ENCODE results near the gene TSSC4.
"Not testable (repeated sequence)": the region's sequence is repeated elsewhere in the genome, so short reads cannot be mapped to it uniquely, and the experiment has no call there.

The TSSC4 gene

DNA sequence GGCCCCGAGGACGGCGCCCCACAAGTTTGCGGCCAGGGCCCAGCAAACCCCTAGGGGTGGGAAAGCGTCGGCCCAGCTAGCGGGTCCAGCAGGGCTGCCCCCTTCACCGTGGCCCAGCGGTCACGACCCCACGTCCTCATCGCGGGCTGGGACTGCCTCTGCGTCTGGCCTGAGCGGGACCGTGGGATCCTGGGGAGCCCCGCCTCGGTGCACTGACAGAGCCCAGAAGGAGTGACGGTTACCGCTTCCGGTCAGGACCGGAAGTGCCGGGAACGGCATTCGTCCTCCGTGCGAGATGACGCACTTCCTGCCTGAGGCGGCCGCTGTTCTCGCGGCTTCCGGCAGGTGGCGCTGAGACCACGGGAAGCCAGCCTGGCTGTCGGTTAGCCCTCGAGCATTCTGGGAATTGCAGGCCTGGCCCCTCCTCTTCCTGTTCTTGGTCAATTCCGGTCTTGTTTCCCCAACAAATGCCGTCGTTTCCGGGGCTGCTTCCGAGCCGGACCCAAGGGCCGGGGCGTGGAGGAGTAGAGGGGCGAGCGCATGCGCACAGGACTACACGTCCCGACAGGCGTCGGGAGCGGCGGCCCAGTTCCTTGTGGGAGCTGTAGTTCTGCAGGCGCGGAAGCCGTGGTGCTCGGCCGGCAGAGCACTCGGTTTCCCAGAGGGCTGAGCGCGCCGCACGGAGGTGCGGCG, at the start of gene TSSC4:
TSS of gene TSSC4 (plus strand) at position 682 of the 693 bp plus-strand sequence. CDS start 1,884 bp downstream, outside the sequence.
- DNase-seq, result peak; percentile 97

DNA sequence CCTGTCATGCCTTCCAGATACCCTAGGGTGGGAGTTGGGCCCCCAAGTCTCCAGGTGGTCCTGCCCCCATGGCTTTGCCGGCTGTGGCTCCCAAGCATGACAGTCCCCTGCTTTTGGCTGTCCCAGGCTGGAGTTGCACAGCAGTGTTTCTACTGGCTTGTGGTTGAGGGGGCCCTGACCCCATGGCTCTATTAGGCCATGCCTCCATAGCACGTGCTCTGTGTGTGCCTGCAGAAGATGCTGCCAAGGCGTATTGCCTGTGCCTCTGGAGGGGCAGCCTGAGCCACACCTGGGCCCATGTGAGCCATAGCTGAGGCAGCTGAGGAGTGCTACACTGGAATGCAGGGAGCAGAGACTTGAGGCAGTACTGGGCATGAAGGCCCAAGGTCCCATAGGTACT, 48.8 kb upstream of the TSSC4 start:
- DNase-seq, result no peak

DNA sequence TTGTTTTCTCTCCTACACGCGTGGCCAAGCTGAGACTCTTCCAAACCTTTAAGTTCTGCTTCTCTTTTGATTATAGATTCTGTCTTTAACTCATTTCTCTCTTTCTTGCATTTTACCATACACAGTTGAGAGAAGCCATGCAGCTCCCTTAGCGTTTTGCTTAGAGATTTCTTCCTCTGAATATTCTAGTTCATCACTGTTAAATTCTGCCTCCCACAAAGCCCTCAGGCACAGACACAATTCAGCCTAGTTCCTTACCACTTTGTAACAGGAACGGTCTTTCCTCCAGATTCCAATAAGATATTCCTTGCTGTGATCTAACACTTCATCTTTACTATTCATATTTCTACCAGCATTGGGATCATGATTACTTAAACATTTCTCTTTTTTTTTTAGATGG, 48.1 kb upstream of the TSSC4 start:
- DNase-seq, result no peak

DNA sequence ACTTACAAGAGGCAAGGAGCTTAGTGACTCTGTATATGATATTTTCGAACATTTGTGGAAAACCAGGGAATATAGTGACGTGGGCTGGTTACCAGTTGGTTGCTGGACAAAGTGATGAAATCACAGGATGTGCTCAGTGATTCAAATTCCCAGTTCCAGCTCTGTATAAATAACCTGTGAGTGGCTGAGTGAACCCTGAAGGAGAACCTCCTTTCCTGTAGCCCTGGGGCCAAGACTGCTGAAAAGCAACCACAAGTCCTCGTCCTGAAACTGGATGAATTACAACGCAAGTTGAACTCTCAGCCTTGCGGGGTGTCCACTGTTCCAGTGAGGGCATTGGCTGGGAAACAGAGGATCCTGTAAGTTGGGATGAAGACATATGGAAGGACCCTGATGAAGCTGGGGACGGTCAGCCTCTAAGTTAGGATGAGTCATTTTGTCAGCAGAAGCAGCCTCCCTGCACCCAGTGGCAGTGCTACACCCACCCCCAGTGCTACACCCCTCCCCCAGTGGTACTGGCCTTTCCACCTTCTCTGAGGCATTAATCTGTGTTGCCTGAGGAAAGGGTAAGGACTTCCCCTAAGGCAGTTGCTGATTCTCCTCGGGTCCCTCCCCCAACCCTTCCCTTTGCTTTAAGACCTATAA, 45.4 kb upstream of the TSSC4 start:
- no peak for DNase-seq

DNA sequence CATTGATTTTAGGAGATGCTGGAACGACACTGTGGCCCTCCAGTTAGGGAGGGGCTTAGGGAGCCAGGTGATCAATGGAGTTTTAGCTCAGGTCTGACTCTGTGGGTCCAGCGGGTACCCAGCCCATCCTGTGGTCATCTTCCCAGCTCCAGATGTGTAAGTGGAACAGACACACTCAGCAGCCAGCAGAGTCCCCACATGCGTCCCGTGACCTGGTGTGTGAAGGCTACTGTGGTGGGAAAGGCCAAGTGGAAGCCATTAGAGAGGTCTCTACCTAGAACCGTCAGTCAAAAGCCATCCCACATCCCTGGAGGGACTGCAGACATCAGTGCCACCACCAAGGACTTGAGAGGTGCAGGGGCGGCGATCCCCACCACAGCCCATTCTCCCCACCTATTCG, 43.3 kb upstream of the TSSC4 start:
- no peak for DNase-seq

DNA sequence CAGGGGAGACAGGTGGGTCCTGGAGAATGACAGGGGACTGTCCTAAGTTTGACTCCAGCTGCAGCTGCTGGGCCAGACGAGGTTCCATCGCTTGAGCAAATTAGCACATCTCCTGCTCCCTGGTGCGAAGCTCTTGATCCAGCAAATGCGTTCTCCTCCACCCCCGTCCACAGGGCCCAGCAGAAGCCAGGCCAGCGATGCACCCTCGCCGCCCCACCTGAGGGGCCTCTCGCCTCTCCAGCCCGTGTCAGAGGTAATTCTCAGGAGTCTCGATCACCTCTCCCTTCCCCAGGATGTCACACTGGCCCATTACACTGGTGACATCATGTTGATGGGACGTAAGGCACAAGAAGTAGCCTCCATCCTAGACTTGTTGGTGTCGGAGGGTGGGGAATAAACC, 42.9 kb upstream of the TSSC4 start:
- not testable (repeated sequence) for DNase-seq

DNA sequence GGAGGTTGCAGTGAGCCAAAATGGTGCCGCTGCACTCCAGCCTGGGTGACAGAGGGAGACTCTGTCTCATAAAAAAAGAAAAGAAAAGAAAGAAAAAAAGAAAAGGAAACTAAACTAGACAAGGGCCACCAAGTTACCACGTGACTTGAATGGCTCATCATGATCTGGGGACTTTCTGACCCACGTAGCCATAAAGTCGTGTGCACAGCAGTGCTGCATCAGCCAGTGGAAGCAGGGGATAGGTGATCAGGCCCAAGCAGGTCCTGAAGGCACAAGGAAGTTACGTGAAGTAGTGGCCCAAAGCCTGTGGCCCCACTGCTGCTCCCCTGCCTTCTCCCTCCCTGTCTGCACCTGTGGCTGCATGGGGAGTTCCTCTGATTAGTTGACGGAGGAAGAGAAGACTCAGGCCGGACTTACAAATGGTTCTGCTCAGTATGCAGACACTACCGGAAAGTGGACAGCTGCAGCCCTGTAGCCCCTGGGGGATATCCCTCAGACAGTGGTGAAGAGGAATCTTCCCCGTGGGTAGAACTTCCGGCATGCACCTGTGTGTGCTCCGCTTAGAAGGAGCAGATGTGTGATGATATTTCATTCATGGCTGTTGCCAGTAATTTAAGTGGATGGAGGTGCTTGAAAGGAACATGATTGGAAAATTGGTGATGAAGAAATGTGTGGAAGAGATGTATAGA, 41.7 kb upstream of the TSSC4 start:
- DNase-seq, result no peak

DNA sequence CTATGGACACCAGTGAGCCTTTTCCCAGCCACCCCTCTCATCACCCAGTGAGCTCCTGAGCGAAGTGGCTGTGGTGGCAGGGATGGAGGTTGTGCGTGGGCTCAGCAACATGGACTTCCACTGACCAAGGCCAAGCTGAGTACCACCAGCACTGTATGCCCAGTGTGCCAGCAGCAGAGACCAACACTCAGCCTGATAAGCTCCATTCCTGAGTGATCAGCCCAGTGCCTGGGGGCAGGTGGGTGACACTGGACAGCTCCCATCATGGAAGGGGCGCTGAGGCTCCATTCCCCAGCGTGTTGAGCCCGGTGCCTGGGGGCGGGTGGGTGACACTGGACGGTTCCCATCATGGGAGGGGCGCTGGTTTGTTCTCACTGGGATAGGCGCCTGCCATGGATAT, 41.0 kb upstream of the TSSC4 start:
- no peak for DNase-seq

DNA sequence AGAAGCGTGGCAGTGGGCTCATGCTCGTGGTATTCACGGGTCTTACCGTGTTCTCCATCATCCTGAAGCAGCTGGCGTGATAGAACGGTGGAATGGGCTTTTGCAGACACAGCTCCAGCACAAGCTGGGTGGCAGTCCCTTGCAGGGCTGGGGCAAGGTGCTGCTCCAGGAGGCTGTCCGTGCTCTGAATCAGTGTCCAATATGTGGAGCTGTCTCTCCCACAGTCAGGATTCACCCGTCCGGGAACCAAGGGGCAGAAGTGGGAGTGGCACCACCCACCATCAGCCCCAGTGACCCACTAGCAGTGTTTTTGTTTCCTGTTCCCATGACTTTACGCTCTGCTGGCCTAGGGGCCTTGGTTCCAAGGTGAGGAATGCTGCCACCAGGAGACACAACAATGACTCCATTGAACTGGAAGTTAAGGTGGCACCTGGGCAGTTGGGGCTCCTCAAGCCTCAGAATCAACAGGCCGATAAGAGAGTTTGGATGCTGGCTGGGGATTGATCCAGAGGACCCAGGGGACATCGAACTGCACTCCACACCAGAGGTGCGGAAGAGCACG, 40.4 kb upstream of the TSSC4 start:
- DNase-seq, result no peak

DNA sequence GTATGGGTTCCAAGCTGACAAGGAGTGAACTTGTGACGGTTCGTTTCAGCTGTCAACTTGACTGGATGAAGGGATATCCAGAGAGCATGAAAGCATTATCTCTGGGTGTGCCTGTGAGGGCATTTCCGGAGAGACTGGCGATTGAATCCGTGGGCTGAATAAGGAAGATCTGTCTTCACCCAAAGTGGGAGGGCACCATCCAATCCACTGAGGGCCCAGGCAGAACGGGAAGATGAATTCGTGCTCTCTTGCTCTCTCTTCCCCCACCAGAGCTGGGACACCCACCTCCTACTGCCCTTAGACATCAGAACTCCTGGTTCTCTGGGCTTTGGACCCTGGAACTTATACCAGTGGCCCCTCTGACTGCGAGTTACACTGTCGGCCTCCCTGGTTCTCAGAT, 39.0 kb upstream of the TSSC4 start:
- DNase-seq, result no peak

DNA sequence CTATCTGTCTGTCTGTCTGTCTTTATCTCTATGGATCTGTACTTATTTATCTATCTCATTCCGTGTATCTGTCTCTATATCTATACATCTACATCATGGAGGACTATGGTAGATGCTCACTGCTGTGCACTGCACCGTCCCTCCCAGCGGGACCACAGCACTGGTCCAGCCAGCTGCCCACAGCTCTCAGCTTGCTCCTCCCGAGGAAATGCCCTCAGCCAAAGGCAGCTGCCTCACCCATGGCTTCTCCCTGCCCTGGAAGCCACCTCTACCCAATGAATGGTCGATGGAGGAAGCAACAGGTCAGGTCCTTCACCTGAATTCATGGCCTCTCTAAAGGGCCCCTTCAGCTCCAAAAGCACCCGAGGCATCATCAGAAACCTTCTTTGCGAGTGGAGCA, 38.1 kb upstream of the TSSC4 start:
- no peak for DNase-seq

DNA sequence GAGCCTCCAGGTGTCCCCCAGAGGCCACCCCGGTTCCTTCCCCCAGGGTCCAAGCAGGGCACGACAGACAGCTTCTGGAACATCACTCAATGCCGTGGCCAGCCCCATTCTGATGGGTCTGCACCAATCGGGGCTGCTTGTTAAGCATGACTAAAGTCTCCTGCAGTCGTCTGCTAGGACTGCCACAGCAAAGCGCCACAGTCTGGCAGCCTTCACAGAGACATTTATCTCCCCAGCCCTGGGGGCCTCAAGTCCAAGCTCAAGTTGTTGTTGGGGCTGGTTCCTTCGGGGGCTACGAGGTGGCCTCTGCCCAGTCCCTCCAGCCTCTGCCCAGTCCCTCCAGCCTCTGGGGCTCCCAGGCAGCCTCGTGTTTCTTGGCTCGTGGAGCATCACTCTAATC, 37.4 kb upstream of the TSSC4 start:
- no peak for DNase-seq

DNA sequence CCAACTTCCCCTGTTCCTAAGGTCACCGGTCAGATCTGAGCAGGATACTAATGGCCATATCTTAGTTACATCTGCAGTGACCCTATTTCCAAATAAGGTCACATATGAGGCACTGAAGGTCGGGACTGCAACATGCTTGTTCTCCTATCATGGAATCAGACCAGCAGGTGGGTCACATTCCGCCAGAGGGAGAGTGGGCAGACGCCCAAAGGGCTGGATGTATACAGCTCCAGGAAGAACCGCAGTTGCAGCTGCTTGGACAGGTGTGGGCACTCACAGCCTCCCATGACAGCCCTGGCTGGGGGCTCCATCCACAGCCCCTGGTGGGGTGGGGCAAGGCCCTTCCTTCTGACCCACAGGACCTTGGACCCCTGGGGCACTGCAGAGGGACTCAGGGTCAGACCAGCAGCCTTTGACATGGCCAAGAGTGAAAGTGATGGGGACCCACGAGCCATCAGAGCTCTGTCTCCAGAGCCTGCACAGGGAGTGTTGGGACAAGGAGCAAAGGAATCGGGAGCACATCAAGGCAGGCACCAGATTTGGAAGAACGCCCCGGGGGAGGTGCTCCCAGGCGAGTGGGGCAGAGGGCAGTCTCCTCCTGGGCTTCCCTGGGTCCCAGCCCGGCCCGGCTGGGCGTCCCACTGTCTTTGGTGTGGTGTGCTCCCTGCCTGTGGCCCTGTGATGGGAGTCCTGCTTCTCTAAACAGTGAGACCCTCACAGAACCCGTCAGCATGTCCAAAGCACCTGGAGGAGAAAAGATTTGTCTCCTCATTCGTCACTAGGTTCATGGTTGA, 36.8 kb upstream of the TSSC4 start:
- DNase-seq, result no peak

DNA sequence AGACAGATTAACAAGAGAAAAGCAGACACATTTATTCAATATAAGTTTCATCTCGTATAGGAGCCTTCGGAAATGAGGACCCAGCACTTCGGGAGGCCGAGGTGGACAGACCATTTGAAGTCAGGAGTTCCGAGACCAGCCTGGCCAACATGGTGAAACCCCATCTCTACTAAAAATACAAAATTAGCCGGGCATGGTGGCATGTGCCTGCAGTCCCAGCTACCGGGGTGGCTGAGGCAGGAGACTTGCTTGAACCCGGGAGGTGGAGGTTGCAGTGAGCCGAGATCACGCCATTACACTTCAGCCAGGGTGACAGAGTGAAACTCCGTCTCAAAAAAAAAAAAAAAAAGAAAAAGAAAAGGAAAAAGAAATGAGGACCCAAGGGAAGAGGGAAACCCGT, 36.2 kb upstream of the TSSC4 start:
- not testable (repeated sequence) for DNase-seq

DNA sequence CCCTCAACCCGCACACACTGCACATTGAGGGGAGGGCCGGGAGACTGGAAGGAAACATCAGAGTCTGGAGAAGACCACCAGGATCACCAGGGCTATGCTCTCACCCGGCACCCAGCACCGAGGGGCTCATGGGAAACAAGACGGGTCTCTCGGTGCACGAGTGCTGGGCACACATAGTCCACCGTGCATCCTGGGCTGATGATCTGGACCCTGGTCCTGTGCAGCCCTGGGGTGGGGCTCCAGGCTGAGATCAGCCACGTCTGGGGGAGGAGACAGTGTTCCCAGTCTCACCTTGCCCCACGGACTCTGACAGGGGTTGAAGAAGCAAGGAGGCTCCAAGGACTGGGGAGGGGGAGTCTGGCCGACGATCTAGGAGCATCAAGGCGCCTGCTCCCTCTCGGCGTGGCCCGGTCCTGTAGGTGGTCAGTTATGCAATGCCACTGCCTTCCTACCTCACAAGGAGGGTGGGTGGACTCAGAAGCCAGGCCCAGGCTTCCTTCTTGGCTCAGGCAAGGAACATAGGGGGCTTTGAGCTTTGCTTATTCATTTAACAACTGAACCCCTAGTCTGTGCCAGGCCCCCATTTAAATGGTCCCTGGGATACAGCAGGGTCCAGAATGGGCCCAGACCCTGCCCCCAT, 34.9 kb upstream of the TSSC4 start:
- DNase-seq, result no peak

DNA sequence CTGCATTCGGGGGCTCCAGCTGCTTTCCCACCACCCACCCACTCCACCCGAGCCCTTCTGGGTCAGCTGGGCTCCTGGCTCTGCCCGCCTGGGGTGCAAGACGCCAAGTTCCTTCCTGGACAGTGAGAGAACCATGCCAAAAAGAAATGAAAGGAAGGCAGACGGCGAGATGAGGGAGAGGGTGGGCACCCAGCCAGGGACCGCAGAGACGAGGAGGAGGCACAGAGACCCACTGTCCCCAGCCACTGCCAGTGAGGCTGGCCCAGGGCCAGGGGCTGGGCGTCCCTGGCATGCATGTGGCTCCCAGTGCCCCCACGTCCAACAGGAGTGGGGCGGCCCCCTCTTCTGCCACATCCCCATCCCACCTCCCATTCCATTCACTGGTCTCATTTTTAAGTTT, 34.3 kb upstream of the TSSC4 start:
- DNase-seq, result no peak

DNA sequence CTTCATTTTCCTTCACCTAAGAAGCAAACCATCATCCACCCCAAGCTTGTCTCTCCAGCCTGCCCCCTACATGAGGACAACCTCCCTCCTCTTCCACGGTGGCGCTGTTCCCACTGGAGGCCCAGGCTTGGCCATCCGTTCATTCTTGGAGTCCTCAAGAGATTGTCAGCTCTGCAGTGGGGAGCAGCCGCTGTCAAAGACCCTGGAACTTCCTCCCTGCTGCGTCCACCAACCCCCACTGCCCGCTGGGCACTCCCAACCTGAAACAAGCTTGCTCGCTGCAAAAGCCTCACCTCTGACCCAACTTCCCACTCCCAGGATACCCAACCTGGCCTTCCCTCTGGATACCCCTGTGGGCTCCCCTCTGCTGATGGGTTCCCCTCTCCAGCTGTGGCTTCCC, 33.8 kb upstream of the TSSC4 start:
- no peak for DNase-seq

DNA sequence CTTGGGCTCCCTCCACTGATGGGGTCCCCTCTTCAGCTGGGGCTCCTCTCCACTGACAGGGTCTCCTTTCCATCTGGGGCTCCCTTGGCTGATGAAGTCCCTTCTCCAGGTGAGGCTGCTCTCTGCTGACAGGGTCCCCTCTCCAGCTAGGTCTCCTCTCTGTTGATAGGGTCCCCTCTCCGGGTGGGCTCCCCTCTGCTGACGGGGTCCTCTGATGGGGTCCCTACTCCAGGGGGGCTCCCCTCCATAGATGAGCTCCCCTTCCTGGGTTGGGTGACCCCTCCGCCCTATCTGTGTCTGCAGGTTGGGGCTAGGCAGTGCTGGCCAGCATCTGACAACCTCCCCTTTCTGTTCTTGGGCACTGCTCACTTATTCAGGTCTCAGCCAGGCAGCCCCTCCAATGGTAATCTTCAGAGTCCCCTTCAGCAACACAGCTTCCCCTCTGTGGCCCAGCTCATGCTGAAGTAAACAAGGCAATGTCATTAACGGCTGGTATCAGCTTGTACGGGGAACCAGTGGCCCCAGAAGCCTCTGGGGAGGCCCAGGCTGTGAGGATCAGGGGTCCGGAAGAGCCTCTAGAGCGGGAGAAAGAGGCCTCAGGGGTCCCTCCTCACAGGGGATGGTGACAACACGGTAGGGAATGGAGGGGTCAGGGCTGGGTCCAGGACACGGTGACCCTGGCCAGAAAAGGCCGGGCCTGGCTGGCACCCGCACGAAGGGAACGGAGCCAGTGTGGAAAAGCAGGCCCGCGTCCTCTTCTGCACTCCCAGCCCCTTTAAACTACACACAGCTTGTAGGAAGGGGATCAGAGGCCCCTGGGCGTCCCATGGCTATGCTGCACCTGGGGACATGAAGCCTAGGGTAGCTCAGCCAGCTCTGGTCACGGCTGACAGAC, 33.0 kb upstream of the TSSC4 start:
- no peak for DNase-seq

DNA sequence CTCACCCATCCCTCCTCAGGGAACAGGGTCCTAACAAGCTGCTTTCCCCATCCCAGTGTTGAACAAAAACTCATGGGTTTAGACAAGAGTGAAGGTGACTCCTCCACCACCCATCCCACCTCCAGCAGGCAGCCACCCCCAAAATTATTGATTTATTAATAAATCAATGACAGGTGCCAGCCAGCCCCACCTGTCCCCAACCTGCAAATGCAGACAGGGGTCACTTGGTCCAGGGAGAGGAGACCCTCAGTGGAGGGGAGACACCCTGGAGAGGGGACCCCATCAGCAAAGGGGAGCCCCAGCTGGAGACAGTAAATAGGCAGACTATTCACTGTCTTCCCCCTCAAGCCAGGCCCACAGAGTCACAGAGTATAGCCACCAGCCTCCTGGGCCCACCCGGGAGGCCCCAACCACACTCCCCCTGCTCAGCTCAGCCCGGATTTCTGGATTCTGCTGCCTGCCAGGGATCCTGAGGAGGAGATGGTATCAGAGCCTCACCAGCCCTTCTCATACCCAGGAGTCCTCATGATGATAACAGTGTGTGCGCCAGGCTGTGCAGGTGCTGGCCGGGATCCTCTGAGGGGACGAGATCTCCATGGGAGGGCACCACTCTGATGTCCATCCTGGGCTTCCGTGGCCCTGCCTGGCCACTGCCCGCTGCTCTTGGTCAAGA, 32.2 kb upstream of the TSSC4 start:
- DNase-seq, result no peak

DNA sequence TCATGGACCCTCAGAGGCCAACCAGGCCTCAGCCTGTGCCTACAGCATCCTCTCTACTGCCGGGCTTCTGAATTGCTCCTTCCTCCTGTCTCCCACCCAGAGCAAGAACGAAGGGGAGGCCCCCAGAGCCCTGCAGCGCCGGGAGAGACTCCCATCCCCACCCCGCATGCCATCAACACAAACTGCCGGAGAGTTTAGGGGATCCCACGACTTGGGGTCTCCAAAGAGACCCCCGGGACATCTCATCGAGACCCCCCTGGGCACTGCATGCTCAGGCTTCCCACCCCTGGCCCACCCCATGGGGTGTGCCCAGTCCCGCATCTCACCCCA, 31.7 kb upstream of the TSSC4 start:
- no peak for DNase-seq

DNA sequence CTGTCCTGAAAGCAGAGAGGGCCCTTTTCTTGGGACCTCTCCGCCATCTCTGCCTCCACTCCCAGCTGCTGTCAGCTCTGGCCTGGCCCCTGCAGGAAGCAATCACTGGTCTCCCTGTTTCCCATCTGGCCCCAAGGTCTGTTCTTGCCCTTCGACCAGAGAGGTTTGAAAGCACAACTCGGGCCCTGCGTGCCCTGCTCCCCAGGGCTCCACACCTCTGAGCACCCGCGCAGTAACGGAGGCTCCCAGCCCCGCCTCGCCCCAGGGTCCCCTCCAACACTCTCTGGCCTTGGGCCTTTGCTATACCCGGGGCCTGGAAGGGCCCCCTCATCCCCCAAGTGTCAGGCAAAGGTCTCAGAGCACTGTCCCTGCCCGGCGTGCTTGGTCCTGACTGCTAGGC, 31.2 kb upstream of the TSSC4 start:
- no peak for DNase-seq
